Neural cell (in vitro differentiated cells): Measurements from ENCODE around the gene SLC5A11. TPM values are rescaled to one million over a fixed set of nuclear protein-coding genes. Genes with fewer than 3 reads are reported as not detected.

Source experiments
- H2AFZ ChIP-seq: fragments of 200-600, 300-800 bp; sonication (generic), shearing (Covaris generic); 2 replicates; pipeline ENCODE4 v1.6.0; 2014; ENCODE audit warnings: low read depth, mild to moderate bottlenecking, antibody characterized with exemption, low read length, moderate library complexity
- H3F3A ChIP-seq: fragments of 200-600 bp; shearing (Covaris generic); 2 replicates; pipeline ENCODE4 v1.6.1; 2016; ENCODE audit warnings: mild to moderate bottlenecking, moderate library complexity, mixed read lengths, antibody characterized with exemption, low read length; ENCODE audit not compliant: insufficient read depth, poor library complexity, severe bottlenecking
- H3K27ac ChIP-seq: fragments of 200-600, 300-800 bp; sonication (generic), shearing (Covaris generic); 2 replicates; pipeline ENCODE4 v1.5.1; 2014; ENCODE audit warnings: mild to moderate bottlenecking, low read length, moderate library complexity
- H3K27me3 ChIP-seq: fragments of 300-800, 200-600 bp; sonication (generic), shearing (Covaris generic); 2 replicates; pipeline ENCODE4 v1.6.0; 2014; ENCODE audit warnings: mild to moderate bottlenecking, low read depth, low read length, moderate library complexity; ENCODE audit not compliant: insufficient read depth
- H3K36me3 ChIP-seq: fragments of 300-800, 200-600 bp; sonication (generic), shearing (Covaris generic); 2 replicates; pipeline ENCODE4 v1.5.1; 2014; ENCODE audit warnings: mild to moderate bottlenecking, antibody characterized with exemption, low read length, moderate library complexity; ENCODE audit not compliant: insufficient read depth
- H3K4me2 ChIP-seq: fragments of 300-800, 200-600 bp; sonication (generic), shearing (Covaris generic); 2 replicates; pipeline ENCODE4 v1.6.0; 2014; ENCODE audit warnings: mild to moderate bottlenecking, low read length
- H3K4me3 ChIP-seq: fragments of 300-800, 200-600 bp; sonication (generic), shearing (Covaris generic); 2 replicates; pipeline ENCODE4 v1.5.1; 2014; ENCODE audit warnings: mild to moderate bottlenecking, low read length, moderate library complexity
- H3K79me2 ChIP-seq: fragments of 200-600 bp; shearing (Covaris generic); replicated peaks from 2 replicates; pipeline ENCODE4 v1.6.0; 2014; ENCODE audit warnings: mild to moderate bottlenecking, low read length, moderate library complexity; ENCODE audit not compliant: insufficient read depth
- H3K9ac ChIP-seq: fragments of 300-800, 200-600 bp; sonication (generic), shearing (Covaris generic); 2 replicates; pipeline ENCODE4 v1.6.1; 2016; ENCODE audit warnings: mild to moderate bottlenecking, low read length, mixed read lengths
- H3K9me2 ChIP-seq: fragments of 200-600 bp; shearing (Covaris generic); 2 replicates; pipeline ENCODE4 v1.6.1; 2016; ENCODE audit warnings: mild to moderate bottlenecking, low read length, mixed read lengths; ENCODE audit not compliant: insufficient read depth
- H3K9me3 ChIP-seq: fragments of 200-600, 300-800 bp; sonication (generic), shearing (Covaris generic); 2 replicates; pipeline ENCODE4 v1.6.1; 2016; ENCODE audit warnings: mild to moderate bottlenecking, mixed run types, low read length, moderate library complexity, mixed read lengths
- H4K20me1 ChIP-seq: fragments of 200-600 bp; shearing (Covaris generic); 2 replicates; pipeline ENCODE4 v1.6.1; 2016; ENCODE audit warnings: mild to moderate bottlenecking, mixed run types; ENCODE audit not compliant: insufficient read depth
- CTCF ChIP-seq: fragments of 450-650 bp; IDR thresholded peaks from 2 replicates; pipeline ENCODE4 v1.5.1; 2014; ENCODE audit warnings: antibody characterized with exemption, mild to moderate bottlenecking, moderate library complexity; ENCODE audit not compliant: poor library complexity, severe bottlenecking
- EP300 ChIP-seq: fragments of 450-650 bp; conservative IDR thresholded peaks from 2 replicates; pipeline ENCODE4 v1.6.1; 2014; ENCODE audit warnings: antibody characterized with exemption, mild to moderate bottlenecking, moderate library complexity; ENCODE audit not compliant: poor library complexity, severe bottlenecking
- EZH2 ChIP-seq: fragments of 200-600, 300-800 bp; shearing (Covaris generic), sonication (generic); IDR thresholded peaks from 2 replicates; pipeline ENCODE4 v1.6.1; 2014; ENCODE audit warnings: antibody characterized with exemption, low read length, borderline replicate concordance, mild to moderate bottlenecking; ENCODE audit not compliant: insufficient read depth, poor library complexity, severe bottlenecking
- MXI1 ChIP-seq: fragments of 450-650 bp; conservative IDR thresholded peaks from 2 replicates; pipeline ENCODE4 v1.6.1; 2014; ENCODE audit warnings: antibody characterized with exemption, mild to moderate bottlenecking; ENCODE audit not compliant: poor library complexity, severe bottlenecking
- POLR2AphosphoS5 ChIP-seq: IDR thresholded peaks from 2 replicates; pipeline ENCODE4 v1.6.1; 2012
- RAD21 ChIP-seq: fragments of 450-650 bp; conservative IDR thresholded peaks from 2 replicates; pipeline ENCODE4 v1.6.1; 2014; ENCODE audit warnings: antibody characterized with exemption, mild to moderate bottlenecking, moderate library complexity
- REST ChIP-seq: IDR thresholded peaks from 2 replicates; pipeline ENCODE4 v1.6.1; 2012; ENCODE audit warnings: borderline replicate concordance
- SMC3 ChIP-seq: fragments of 450-650 bp; conservative IDR thresholded peaks from 2 replicates; pipeline ENCODE4 v1.6.1; 2014; ENCODE audit warnings: antibody characterized with exemption, mild to moderate bottlenecking, moderate library complexity; ENCODE audit not compliant: poor library complexity
- TAF1 ChIP-seq: IDR thresholded peaks from 2 replicates; pipeline ENCODE4 v1.6.1; 2012; ENCODE audit warnings: low read depth
- polyA plus RNA-seq: library from polyadenylated mRNA; depleted of rRNA; stranded (reverse); fragments of >200 nt; gene quantifications from 2 replicates; pipeline ENCODE4 v1.2.3, GENCODE V29; 2014

SLC5A11 gene
- polyA plus RNA-seq, 1 donor from 2014 or later: not detected

- no peak overlapping the region for H3K27ac ChIP-seq
- H3K4me3 ChIP-seq: no peak overlapping the region
- TF ChIP-seq RAD21 (no peak), TAF1 (no peak), EP300 (no peak), EZH2 (no peak), CTCF (no peak), SMC3 (no peak), POLR2AphosphoS5 (no peak), MXI1 (no peak), REST (no peak)
- H3K4me2 ChIP-seq: no peak overlapping the region
- no peak overlapping the region for H2AFZ ChIP-seq
- H4K20me1 ChIP-seq: no peaks in the 10 kb centered on the region
- no peaks in the 10 kb centered on the region for H3K79me2 ChIP-seq
- no peaks in the 10 kb centered on the region for H3K9me3 ChIP-seq
- H3K27me3 ChIP-seq: no peaks in the 10 kb centered on the region
- no peaks in the 10 kb centered on the region for H3F3A ChIP-seq
- H3K9me2 ChIP-seq: no peaks in the 10 kb centered on the region
- no peak overlapping the region for H3K9ac ChIP-seq
- no peaks in the 10 kb centered on the region for H3K36me3 ChIP-seq
Measured at GRCh38 chr16:24850289-24850938, 4.7 kb downstream of the SLC5A11 start.

GRCh38 chr16:24851700-24852099, 5.9 kb downstream of the SLC5A11 start:
- H3F3A ChIP-seq: no peaks in the 10 kb centered on the region

More at GRCh38 chr16:24851700-24852099, 5.9 kb downstream of the SLC5A11 start:
- Histone ChIP-seq H3K36me3 (no peaks in the 10 kb centered on the region), H3K4me3 (no peak overlapping the region), H3K9ac (no peak overlapping the region), H3K9me2 (no peaks in the 10 kb centered on the region), H4K20me1 (no peaks in the 10 kb centered on the region), H3K27me3 (no peaks in the 10 kb centered on the region), H3K79me2 (no peaks in the 10 kb centered on the region), H2AFZ (no peak overlapping the region), H3K4me2 (no peak overlapping the region), H3K27ac (no peak overlapping the region), H3K9me3 (no peaks in the 10 kb centered on the region)
- TF ChIP-seq EP300 (no peak), MXI1 (no peak), POLR2AphosphoS5 (no peak), RAD21 (no peak), SMC3 (no peak)
